ENCODE measurements around the gene CHST14.

The CHST14 gene

DNA sequence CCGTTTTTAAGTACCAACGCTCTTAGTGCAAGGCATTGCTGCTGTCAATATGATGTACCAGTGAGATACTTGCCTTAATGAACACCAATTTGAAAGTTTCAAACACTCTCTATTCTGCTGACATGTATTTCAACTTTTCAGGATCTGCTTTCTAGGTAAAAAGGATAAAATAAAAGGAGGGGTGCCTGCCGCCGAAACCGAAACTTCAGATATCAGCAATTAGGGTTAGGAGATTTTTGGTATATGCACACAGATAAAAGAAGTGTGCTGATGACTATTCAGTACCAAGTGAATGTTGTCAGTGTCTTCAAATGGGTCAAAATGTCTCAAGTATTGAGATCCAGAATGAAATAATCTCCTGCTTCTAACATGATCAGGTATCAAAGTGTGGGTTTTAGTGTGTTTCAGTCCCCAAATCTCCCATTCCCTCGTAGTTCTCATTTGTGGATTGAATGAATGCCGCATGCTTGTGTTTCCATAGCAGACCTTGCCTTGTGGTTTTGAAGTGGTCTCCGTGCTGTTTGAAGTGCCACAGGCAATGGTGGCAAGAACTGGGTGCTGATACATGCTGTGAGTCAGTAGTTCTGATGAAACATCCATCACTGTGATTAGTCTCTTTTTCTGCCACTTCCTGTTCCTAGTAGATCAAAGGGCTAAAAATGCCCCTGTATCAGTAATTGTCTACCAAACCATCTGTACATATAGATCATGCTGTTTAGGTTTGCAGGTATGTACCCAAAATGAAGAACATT, 22.5 kb downstream of the CHST14 start:
- no peak for DNase-seq

DNA sequence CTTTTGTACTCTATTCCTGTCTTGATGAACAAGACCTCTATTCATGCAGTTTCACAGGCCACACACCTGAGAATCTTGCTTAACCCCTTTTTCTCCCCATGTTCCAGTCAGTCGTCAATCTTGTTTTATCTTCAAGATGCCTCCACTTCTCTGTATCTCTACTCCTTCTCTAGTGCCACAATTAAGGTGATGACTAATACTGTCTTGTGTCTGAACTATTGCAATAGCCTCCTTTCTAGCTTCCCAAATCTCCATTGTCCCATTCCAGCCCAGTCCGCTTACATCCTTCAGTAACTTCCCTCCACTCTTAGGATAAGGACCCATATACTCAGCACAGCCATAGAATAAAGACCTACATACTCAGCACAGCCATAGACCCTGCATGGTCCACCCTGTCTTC, 24.7 kb downstream of the CHST14 start:
- DNase-seq: no peak

DNA sequence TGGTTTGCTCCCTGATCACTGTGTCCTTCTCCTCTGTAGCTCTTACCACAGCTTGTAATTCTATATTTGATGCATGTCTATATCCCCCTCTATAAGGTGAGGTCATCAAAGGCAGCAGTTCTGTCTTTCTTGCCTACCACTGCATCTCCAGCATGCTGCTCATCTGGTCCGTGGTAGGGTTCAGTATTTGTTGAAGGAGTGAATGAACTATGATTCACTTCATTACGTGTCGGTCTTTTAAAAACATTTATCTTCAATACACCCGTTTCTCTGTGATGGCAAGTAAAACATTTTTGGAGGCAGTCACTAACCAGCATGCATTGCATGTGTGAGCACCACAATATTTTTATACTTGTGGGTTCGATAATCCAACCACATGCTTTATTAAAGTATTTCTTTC, 27.6 kb downstream of the CHST14 start:
- no peak for DNase-seq

- DNase-seq: no peak
Measured at GRCh38 chr15:40498891-40499290, 28.1 kb downstream of the CHST14 start.

DNA sequence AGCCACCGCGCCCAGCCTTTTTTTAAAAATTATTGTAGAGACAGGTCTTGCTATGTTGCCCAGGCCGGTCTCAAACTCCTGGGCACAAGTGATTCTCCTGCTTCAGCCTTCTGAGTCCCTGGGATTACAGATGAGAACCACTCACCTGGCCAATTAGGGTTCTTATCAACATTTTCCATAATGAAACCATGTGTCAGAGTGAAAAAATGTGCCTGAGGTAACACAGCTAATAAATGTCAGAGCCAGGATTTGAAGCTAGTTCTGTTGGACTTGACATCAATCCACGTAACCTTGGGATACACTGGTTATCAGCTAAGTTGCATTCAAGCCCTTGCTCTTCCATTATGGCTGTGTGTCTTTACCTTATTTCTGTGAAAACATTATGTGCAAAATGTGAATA, 29.1 kb downstream of the CHST14 start:
- DNase-seq: no peak

DNA sequence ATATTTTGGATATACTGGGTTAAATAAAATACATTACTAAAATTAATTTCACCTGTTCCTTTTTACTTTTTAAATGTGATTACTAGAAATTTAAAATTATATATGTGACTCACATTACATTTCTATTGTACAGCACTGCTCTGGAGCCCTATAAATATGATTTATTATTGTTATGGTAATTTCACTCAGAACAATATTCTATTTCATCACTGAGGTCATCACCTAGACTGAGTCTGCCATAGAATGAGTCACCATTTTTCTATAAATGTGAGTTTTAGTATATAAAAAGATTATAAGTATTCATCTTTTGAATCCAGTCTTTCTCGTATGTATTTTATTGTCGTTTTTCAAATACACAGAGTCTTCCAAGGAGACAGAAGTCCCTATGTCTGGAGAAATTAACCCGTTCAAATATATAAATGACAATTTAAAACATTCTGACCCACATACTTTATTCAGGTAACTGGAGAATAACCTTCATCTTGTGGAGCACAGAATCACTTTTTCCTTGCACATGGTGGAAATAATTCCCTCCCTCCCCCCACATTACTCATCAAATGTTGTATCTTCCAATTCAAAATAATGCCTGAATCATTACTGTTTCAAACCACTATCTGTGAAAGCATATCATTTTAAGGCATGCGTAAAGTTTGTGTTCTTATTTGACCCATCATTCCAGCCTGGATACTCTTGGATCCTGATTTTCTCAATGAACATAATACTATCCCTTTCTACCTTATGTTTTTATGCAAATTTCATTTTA, 30.0 kb downstream of the CHST14 start:
- DNase-seq: no peak

DNA sequence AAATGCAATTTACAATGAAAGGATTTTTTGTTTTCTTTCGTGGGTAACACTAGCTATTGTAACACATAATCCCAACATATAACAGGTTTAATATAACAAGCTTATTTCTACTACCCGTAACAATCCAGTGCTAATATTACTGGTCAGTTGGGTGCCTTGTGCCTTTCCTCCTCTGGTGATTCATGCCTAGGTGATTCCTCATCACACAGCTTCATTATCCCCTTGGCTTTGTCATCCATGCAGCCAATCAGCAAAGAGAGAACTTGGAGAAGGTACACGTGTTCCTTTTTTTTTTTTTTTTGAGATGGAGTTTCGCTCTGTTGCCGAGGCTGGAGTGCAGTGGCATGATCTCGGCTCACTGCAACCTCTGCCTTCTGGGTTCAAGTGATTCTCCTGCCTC, 30.7 kb downstream of the CHST14 start:
- no peak for DNase-seq

- peak; percentile 26 for DNase-seq
Measured at GRCh38 chr15:40506964-40507571, 36.3 kb downstream of the CHST14 start.

DNA sequence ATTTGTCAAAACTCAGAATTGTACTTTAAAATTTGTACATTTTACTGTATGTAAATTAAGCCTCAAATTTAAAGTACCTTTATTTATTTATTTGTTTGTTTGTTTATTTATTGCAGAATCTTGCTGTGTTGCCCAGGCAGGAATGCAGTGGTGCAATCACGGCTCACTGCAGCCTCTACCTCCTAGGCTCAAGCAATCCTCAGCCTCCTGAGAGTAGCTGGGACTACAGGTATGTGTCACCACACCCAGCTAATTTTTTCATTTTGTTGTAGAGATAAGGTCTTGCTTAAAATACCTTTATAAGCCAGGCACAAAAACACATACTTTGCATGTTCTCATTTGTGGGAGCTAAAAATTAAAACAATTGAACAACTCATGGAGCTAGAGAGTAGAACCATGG, 37.4 kb downstream of the CHST14 start:
- no peak for DNase-seq

DNA sequence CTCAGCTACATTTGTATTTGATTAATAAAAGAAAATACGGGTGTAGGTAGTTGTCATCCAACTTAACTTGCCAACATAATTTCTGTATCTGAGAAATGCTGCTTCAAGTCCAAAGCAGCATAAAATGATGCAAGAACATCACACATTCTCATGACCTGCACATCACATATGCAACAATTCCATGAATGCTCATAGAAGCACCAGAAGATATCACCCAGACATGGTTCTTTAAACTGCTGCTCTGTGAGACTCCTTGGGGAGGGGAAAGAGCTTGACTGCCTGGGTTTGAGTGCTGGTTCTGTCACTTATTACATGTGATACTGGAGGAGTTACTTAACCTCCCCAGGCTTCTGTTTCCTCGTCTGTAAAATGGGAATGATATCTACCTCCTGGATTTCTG, 39.4 kb downstream of the CHST14 start:
- no peak for DNase-seq

GRCh38 chr15:40511093-40511471, 40.3 kb downstream of the CHST14 start:
- DNase-seq: no peak

GRCh38 chr15:40511472-40512133, 40.8 kb downstream of the CHST14 start:
- DNase-seq: no peak

DNA sequence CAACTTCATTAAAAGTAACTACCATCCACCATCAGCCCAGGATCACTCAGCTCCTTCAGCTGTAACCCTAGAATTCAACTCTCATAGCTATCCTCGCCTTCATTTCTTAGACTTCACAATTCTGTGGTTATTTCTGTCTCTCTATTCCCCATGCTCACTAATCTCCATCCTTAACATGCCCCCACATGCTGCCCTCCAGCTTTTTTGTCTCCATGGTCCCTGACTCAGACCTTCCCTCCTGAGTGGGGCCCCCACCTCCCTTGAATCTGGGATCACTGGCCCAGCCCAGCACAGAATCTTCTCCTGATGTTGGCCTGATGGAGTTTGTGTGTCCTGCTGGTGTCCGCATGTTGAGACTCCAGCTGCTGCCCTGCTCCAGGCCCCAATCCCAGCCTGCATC, 41.7 kb downstream of the CHST14 start:
- no peak for DNase-seq

DNA sequence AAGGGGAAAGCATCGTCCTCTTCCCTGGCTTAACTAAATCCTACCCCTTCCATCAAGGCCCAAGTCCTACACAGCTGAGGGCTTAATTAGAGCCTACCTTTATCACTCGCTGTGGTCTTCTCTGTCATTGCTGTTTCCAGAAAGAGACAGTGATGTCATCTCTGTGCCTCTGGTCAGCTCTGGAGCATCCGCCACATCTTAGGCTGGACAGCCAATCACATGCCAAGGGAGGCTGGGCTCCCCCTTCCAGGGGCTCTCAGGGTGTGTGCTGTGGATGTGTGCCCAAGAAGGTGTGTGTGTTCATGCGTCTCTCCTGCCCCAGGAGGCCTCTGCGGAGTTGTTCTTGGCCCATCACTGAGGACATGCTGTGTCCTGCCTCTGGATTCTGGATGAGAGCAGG, 42.8 kb downstream of the CHST14 start:
- no peak for DNase-seq

DNA sequence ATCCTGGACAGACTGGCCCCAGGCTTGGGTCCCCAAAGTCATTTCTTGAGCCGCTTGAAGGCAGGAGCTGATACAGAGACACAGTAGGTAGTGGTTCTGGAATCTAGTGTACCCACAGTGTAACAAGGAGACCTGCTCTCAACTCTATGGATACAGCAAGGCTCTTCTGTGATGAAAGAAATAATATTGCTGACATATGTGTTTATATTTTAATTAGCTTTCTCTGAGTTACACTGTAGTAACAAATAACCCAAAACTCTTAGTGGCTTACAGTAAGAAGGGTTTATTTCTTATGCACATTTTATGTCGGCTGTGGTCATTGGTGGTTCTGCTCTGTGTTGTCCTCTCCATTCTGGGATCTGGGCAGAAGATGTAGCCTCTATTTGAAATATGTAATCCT, 45.5 kb downstream of the CHST14 start:
- DNase-seq: no peak

Measured in DMS153 (cell line).